Fibroblast of skin of right biceps (primary cell): Measurements from ENCODE around the gene SLC7A8.

Experiments
- DNase-seq: peaks from one replicate; pipeline ENCODE4 v3.0.0-alpha.2; 2013

SLC7A8 gene

GRCh38 chr14:23093104-23093503, 90.4 kb downstream of the SLC7A8 start:
- DNase-seq = no peak

- no peak for DNase-seq
Measured at GRCh38 chr14:23091294-23092225, 91.9 kb downstream of the SLC7A8 start.

- no peak for DNase-seq
Measured at GRCh38 chr14:23090254-23090636, 93.2 kb downstream of the SLC7A8 start.

- no peak for DNase-seq
Measured at GRCh38 chr14:23089498-23090253, 93.8 kb downstream of the SLC7A8 start.

GRCh38 chr14:23086565-23086964, 96.9 kb downstream of the SLC7A8 start:
- DNase-seq = no peak

- DNase-seq = no peak
Measured at GRCh38 chr14:23085458-23085857, 98.0 kb downstream of the SLC7A8 start.

- DNase-seq = no peak
Measured at GRCh38 chr14:23080474-23080873, 103.0 kb downstream of the SLC7A8 start.

- peak; percentile 48 for DNase-seq
Measured at GRCh38 chr14:23079716-23080115, 103.7 kb downstream of the SLC7A8 start.

- DNase-seq = peak; percentile 86
Measured at GRCh38 chr14:23078692-23079116, 104.8 kb downstream of the SLC7A8 start.

- no peak for DNase-seq
Measured at GRCh38 chr14:23077962-23078361, 105.5 kb downstream of the SLC7A8 start.

- DNase-seq = peak; percentile 33
Measured at GRCh38 chr14:23076785-23077408, 106.6 kb downstream of the SLC7A8 start.
